Measurements from ENCODE around the gene STRADA.

GRCh38 chr17:63657786-63658185, 83.8 kb downstream of the STRADA start:
- TF ChIP-seq, protein P1, sequence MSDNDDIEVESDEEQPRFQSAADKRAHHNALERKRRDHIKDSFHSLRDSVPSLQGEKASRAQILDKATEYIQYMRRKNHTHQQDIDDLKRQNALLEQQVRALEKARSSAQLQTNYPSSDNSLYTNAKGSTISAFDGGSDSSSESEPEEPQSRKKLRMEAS (IDR thresholded peaks at IDR 0.05): no peak
- no peak for TF ChIP-seq CTCF (IDR thresholded peaks at IDR 0.05; ENCODE audit: control extremely low read depth in 1 of 3, insufficient read depth in 1 of 3, low read depth in 1 of 3, low read length in 3 of 3)
- no peak for TF ChIP-seq CHD2 (IDR thresholded peaks at IDR 0.05; ENCODE audit: low read length)
- TF ChIP-seq RXRA (IDR thresholded peaks at IDR 0.05; ENCODE audit: insufficient read depth, low read depth, low read length): no peak
- TF ChIP-seq GABPA (IDR thresholded peaks at IDR 0.05; ENCODE audit: borderline replicate concordance, insufficient read depth, low read length): no peak
- TF ChIP-seq POLR2A (IDR thresholded peaks at IDR 0.05; ENCODE audit: control extremely low read depth in 1 of 2, low read depth in 2 of 2, low read length in 2 of 2): no peak
- TF ChIP-seq SIX5 (IDR thresholded peaks at IDR 0.05; ENCODE audit: low read depth, low read length): no peak
- no peak for TF ChIP-seq MAFK (IDR thresholded peaks at IDR 0.05; ENCODE audit: low read depth, low read length)
- TF ChIP-seq EZH2 (IDR thresholded peaks at IDR 0.05; ENCODE audit: low read depth, low read length, severe bottlenecking): no peak

All from H1 (cell line).